SIG-M5 (cell line): Measurements from ENCODE around the gene CLASP1.
"Not testable (repeated sequence)": the region's sequence is repeated elsewhere in the genome, so short reads cannot be mapped to it uniquely, and the experiment has no call there.

Experiments used
- DNase-seq: peaks from one replicate; lab custom pipeline; 2025; lab: John Stamatoyannopoulos, UW

Gene CLASP1

DNA sequence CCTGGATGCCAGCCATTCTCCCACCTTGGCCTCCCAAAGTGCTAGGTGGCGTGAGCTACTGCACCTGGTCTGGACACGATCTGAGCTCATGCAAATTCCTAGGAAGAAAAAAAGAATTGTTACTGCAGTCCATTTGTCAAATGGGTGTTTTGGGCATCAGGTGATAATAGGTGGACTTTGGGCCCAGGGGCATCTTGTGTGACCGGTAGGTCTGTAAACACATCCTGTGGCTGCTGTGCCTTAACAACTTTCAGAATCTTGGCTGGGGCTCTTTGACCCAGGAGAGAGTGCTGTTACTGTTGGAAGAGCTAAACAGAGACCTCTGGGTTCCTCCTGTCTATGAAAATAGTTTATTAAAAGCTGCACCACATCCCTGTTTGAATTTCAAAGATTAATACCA, 329.3 kb downstream of the CLASP1 start:
- no peak for DNase-seq

DNA sequence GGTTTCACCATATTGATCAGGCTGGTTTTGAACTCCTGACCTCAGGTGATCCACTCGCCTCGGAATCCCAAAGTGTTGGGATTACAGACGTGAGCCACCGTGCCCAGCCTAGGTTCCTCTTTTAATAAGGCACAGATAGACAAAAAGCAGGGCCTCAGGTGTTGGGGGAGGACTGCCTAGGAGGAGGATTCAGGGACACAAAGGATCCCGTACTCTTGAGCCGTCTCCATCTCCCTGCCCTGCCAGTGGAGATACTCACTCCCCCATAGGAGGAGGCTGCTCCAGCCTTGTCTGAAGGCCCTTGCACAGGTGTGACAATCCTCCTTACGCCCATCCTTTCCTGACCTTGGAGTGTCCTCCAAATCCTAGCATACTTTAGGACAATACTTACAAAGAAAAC, 332.3 kb downstream of the CLASP1 start:
- no peak for DNase-seq

DNA sequence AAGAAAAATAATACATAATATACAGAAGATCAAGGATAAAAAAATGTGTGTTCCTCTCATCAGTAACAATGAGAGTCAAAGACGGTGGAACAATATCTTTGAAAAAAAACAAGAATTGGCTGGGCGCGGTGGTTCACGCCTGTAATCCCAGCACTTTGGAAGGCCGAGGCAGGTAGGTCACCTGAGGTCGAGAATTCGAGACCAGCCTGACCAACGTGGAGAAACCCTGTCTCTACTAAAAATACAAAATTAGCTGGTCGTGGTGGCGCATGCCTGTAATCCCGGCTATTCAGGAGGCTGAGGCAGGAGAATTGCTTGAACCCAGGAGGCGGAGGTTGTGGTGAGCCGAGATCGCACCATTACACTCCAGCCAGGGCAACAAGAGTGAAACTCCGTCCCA, 335.6 kb downstream of the CLASP1 start:
- not testable (repeated sequence) for DNase-seq

DNA sequence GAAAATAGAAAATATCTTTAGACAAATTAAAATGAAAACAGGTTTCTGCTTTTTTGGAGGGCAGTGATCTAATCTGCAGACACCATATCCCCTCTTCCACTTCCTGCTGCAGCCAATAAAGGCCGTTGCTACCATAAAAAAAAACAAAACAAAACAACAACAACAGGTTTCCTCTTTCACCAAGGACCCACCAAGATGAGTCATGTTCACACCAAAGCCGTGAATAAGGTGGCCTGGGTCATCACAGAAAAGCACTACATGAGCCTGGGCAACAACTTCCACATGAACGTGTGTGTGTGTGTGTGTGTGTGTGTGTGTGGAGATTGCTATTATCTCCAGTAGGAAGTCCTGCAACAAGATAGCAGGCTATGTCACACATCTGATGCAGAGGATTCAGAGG, 339.5 kb downstream of the CLASP1 start:
- DNase-seq: no peak

DNA sequence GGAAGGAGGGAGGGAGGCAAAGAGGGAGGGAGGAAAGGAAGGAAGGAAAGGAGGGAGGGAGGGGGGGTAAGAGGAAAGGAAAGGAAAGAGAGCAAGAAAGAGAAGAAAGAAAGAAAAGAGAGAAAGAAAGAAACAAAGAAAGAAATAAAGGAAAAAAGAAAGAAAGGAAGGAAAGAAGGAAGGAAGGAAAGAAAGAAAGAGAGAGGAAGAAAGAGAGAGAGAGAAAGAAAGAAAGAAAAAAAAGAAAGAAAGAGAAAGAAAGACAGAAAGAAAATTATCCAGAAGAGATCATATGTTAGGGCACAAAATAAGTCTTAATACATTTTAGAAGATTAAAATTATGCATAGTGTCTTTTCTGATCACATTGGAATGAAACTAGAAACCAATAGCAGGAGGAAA, 339.9 kb downstream of the CLASP1 start:
- no peak for DNase-seq

DNA sequence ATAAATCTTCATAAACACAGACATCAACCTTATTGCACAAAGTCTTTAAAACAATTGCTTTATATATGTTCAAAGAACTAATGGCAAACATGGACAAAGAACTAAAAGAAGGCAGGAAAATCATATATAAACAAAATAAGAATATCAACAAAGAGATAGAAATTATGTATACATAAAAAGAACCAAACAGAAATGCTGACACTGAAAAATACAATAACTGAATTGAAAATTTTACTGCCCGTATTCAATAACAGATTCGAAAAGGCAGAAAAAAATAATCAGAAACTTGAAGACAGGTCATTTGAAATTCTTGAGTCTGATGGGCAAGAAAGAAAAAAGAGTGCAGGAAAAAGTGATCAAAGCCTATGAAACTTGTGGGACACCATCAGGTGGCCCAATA, 342.2 kb downstream of the CLASP1 start:
- no peak for DNase-seq

DNA sequence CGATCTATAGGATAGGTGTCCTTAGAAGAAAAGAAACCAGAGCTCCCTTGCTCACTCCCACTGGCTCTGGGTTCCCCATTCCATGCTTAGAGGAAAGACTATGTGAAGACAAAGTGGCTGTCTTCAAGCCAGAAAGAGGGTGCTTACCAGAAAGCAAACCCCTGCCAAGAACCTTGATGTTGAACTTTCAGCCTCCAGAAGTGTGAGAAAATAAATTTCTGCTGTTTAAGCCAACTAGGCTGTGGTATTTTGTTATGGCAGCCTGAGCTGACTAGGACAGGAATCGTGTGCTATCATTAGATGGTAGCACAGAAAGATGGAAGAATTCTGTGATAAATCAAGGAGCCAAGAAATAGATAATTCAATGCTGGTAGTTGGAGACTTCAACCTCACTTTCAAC, 344.3 kb downstream of the CLASP1 start:
- DNase-seq: no peak

DNA sequence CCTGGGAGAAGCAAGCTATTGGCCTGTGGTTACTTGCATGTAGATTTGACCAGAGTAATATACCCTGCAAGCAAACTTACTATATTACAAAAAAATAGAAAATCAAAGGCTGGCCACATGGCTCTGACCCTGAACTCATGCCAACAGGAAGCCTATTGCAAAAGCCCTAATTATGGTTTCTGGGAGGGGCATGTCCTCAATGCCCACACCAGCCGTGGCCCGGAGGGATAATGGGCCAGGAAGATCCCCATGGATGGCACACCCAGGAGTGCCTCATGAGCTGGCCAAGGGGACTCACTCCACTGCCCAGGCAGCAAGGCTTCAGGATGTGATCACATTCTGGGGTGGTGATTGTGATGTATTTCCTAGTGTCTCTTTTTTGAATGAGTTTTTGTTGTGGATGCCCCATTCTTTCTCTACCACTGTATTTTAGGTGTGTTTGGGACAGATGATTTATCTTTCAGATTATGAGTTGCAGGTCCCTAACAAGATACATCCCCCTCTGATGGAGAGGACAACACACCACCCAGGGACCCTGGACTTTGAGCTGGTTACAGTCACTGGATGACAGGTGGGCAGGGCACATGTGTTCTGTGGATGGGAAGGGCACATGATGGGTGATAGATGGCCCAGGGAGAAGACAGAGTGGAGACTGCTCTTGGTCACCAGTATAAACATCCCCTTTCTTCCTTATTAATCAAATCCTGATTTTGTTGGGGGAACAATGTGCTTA, 345.6 kb downstream of the CLASP1 start:
- DNase-seq: no peak

DNA sequence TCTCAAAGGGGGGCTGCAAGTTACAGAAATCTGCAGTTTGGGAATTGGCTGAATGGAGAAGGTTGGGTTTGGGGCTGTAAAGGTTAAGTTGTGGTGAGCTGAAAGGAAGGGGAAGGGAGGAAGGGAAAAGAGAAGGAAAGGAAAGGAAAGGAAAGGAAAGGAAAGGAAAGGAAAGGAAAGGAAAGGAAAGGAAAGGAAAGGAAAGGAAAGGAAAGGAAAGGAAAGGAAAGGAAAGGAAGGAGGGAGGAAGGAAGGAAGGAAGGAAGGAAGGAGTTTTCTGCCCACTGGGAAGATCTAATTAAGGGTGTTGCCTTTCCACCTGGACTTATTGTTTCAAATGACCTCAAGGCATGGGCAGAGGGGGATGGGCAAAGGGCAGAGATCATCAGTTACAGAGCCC, 348.1 kb downstream of the CLASP1 start:
- DNase-seq: not testable (repeated sequence)

DNA sequence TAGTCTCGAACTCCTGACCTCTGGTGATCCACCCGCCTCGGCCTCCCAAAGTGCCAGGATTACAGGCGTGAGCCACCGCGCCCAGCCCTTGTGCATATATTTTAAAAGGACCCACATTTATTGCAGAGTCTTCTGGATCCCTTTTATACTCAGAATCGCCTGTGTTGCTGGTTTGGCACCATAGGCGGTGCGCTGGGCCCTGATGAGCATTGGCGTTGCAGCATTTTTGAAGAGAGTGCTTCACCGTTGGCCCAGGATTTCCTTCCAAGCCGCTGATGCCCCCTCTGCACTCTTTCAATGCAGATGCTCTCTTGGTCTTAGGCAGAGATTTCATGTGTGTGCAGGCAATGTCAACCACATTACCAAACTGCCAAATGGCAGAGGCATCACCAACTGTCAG, 350.8 kb downstream of the CLASP1 start:
- no peak for DNase-seq

DNA sequence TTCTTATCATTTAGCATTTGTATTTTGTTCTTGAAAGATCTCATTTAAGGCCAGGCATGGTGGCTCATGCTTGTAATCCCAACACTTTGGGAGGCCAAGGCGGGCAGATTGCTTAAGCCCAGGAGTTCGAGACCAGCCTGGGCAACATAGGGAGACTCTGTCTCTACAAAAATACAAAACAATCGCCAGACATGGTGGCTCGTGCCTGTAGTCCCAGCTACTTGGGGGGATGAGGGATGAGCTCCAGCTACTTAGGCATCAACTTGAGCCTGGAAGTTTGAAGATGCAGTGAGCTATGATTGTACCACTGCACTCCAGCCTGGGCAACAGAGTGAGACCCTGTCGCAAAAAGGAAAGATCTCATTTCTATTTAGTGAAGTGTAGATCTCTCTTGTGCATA, 351.4 kb downstream of the CLASP1 start:
- DNase-seq: not testable (repeated sequence)

DNA sequence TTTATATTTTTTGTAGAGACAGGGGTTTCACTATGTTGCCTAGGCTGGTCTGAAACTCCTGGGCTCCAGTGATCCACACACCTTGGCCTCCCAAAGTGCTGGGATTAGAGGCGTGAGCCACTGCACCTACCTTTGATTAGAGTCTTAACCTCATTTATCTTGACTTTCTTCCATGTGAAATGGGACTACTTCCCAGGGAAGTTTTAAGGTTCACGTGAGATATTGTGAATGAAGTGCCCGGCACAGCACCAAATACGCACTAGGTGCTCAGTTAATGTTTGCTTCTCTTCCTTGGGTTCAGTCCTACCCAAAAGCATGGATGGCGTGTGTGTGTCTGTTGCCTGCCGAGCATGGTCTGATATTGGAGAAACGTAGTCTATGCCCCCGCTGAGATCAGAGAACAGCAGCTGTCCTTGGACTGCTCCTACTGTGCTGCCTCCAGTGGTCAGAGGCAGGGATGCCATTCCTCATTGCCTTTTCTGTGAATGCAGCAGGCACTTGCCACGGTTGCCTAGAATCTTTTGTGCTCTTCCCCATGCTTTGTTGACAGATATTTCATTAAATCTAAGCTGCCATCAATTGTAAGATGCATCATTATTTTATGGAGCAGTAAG, 351.9 kb downstream of the CLASP1 start:
- no peak for DNase-seq

DNA sequence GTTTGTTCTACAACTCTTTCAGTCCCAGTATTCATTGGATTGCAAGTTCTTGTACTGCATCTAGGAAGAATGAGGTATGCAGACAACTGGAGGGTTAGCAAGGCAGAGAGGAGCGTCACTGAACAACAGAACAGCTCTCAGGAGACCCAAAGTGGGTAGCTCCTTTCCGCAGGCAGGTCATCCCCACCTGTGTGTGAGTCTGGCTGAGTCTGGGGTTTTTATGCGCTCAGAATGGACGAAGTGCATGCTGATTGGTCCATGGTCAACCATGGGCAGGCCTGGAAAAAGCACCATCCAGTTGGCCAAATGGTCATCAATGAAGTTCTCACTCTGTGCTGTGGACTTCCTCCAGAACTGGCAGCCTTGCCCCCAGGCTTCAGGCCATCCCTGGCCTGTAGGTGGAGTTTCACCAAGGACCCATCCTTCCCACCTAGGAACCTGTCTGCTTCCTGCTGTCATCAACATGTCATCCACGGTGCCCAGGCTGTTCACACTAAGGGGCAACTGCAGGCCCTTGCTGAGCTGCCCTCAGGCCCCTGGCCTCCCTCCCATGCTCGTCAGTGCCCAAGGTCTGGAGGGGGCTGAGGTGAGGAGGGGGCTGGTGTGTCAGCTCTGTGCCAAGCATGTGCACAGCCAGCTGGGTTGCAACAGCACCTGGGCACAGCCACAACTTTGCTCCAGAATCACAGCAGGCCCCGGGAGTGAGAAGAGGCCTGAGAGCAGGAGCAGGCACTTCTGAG, 353.2 kb downstream of the CLASP1 start:
- no peak for DNase-seq

DNA sequence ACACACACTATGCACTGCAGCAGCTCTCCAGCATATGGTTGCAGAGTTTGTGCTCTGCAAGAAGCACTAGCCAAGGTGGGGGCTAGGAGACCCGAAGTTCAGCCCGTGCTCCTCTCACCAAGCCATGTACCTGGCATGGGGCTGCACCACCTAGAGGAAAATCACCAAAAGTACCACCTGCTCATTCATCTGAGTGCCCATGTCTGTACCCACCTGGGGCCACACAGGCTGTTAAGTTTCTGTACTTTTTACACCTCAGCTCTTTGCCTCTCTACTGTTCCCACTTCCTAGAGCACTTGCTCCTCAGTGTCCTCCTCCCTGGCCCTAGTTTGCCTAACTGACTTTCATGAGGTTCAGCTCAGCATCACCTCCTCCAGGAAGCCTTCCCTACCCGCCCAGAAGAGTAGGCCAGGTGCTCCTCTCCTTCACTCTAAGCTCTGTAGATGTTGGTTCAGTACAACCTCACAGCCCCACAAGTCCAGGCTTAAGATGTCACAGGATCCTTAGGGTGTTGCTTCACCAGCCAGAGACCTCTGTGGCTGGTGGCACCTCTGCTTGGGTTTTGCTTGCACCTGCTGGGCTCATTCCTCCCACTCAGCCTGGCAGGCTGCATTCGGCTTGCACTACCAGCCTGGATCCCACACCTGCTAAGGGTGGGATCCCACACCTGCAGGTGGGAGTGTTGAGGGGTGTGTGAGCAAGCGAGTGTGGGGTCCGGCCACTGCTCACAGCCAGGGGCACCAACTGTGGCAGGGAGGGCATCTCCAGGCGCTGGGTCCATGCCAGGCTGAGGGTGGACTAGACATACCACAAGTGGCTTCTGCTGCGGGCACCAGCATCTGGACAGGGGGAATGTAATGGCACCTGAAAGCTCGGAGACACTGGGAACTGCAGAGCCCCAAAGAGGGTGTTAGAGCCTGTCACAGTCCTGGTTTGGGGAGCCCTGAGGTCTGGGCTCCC, 354.1 kb downstream of the CLASP1 start:
- DNase-seq: no peak

DNA sequence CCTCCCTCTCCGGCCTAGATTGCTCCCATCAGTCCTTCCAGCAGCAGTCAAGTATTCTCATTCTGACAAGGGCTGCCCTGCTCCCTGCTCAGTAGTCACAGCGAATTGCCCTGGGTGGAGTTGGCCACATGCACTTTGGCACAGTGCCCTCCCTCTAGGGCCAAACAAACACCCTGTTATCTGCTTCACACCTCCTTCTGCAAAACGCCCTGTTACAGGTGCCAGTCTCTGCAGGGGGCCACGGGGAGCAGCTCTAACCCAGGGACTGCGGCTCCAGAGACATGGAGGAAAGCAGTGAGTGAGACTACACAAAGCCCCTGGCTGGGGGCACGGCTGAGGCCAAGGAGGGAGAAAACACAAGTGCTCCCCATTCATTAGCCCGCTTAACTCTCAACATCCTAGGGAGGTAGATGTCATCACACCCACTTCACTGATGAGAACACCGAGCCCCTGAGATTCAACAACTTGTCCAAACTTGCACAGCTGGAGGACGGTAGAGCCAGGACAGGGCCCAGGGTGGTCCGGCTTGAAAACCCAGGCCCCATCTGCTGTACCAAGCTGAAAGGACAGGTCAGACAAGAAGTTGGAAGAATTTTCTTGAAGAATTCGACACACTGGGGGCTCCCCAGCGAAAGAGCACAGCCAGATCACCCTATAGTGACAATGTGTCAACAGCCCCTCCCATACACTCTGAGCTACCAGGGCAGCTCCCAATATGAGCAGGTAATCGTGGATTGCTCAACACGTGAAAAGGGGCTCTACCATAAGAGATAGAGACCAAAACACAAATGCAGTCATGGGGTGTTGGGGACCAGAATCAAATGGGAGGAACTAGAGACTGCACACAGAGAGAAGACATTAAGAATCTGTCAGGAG, 355.6 kb downstream of the CLASP1 start:
- DNase-seq: no peak

DNA sequence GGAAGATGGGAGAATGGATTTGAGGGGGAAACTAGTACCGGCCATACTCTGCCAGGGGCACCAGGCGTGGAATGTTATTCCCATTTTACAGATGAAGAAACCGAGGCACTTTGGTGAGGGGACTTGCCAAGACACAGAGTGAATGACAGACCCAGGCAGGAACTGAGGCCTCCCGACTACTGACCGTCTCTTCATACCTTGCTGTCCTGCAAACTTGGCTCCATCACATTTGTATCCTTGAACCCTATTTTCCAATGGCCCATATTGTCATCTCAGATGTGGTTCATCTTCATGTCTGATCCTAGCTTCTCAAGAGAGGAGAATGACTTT, 358.0 kb downstream of the CLASP1 start:
- no peak for DNase-seq

DNA sequence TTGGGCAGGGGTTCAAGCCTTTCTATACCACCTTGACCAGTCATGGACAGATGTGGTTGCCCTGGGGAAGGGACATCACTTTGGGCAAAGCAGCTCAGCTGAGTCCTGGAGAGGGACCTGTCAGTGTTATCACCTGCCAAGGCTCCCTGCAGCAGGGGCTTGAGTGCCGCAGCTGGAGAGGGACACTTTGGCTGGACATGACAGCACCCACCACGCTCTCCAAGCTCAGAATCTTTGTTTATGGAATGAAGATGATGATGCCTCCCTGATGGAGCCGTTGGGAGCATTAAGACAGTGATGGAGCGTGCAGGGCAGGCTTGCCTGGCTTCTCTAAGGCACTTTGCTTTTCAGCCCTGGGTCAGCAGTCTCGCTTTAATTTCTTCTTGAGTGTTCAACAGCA, 360.0 kb downstream of the CLASP1 start:
- no peak for DNase-seq

DNA sequence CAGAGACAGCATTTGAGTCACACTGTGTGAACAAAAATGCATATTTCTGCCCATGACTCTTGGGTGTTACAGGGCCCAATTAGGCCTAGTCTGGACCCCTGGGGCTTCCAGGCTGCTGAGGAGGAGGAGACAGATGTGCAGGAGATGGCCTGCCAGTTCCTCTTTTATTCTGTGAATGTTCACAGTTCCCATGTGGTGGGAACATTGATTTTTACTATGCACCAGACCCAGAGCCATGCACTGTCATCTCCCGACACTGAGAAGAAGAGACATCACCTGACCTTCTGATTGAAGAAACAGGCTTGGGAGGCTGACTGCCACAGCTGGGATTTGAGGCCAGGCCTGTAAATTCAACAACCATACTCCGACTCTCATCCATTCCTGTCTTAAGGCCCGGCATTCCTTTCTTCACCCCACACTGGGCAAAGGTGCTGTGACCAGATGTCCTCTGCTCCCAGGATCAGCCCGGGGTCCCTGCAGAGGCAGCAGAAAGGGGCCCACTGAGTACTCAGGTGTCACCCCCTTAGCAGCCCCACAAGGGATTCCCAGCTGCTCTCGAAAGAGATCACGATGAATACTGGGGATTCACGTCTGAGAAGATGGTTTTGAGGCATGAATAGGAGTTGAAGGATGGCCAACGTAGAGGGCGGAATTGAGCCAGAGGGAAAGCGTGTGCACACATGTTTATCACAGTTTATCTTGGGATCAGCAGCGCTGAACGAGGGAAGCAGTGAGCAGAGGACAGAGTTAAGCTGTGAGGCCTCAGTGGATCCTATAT, 360.6 kb downstream of the CLASP1 start:
- no peak for DNase-seq

DNA sequence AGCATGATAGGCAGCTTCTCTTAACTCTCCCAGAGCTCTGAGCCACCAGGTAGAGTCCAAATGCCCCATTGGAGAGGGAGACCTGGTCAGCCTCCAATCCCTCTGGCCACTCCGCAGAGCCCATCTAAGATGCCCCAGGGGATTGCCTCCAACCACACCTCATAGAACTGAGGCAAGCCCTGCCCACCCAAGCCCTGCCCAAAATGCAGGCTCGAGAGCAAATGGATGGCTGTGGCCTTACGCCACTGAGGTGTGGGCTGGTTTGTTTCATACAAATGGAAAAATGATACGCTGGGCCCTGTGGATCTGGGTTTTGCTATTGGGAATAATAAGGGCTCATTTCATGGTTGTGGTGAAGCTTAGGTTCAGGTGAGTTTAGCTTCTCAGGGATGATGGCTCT, 361.3 kb downstream of the CLASP1 start:
- DNase-seq: no peak
